Fibroblast of lung (primary cell): Measurements from ENCODE around the gene LYVE1. TPM values are rescaled to one million over a fixed set of nuclear protein-coding genes. Genes with fewer than 3 reads are reported as not detected.

ENCODE experiments used
- DNase-seq, 2 donors: peaks; one replicate each; pipeline versions ENCODE4 v3.0.0 to v3.0.0-alpha.2; 2010; ENCODE audit warnings: low read depth in 2 of 2
- H2AFZ ChIP-seq: 2 replicates; pipeline ENCODE4 v1.5.1; 2012; ENCODE audit warnings: low read length, control low read depth, inconsistent platforms
- H3K27ac ChIP-seq: 2 replicates; pipeline ENCODE4 v1.5.1; 2011; ENCODE audit warnings: low read length, control low read depth; ENCODE audit not compliant: insufficient read depth
- H3K27me3 ChIP-seq: 2 replicates; pipeline ENCODE4 v1.5.1; 2011; ENCODE audit warnings: mild to moderate bottlenecking, low read length; ENCODE audit not compliant: control insufficient read depth, insufficient read depth
- H3K36me3 ChIP-seq: 2 replicates; pipeline ENCODE4 v1.5.1; 2011; ENCODE audit warnings: low read length; ENCODE audit not compliant: control insufficient read depth, insufficient read depth
- H3K4me1 ChIP-seq: 2 replicates; pipeline ENCODE4 v1.5.1; 2011; ENCODE audit warnings: low read length; ENCODE audit not compliant: control insufficient read depth, insufficient read depth; ENCODE audit errors: extremely low read depth
- H3K4me2 ChIP-seq: 2 replicates; pipeline ENCODE4 v1.5.1; 2011; ENCODE audit warnings: low read length, control low read depth; ENCODE audit not compliant: insufficient read depth; ENCODE audit errors: extremely low read depth
- H3K4me3 ChIP-seq, 4 experiments: fragments of 200-600 bp in 1 of 4; sonication (generic) in 1 of 4; replicated peaks in 1 of 4; 2 replicates each; pipeline ENCODE4 v1.5.1; 2011 to 2016; ENCODE audit warnings: low read length in 4 of 4, low read depth in 3 of 4, mild to moderate bottlenecking in 3 of 4, control low read depth in 2 of 4, inconsistent platforms in 1 of 4, mixed read lengths in 1 of 4; ENCODE audit not compliant: insufficient read depth in 1 of 4; ENCODE audit errors: control extremely low read depth in 1 of 4
- H3K79me2 ChIP-seq: 2 replicates; pipeline ENCODE4 v1.5.1; 2012; ENCODE audit warnings: mild to moderate bottlenecking, low read length, inconsistent platforms; ENCODE audit not compliant: control insufficient read depth, insufficient read depth
- H3K9ac ChIP-seq: 2 replicates; pipeline ENCODE4 v1.5.1; 2011; ENCODE audit warnings: mild to moderate bottlenecking, low read length, control low read depth; ENCODE audit not compliant: insufficient read depth
- H3K9me3 ChIP-seq: 2 replicates; pipeline ENCODE4 v1.5.1; 2012; ENCODE audit warnings: low read depth, low read length; ENCODE audit not compliant: control insufficient read depth, insufficient read depth
- H4K20me1 ChIP-seq: 2 replicates; pipeline ENCODE4 v1.5.1; 2011; ENCODE audit warnings: low read length; ENCODE audit not compliant: control insufficient read depth, insufficient read depth; ENCODE audit errors: extremely low read depth
- EZH2 ChIP-seq: IDR thresholded peaks from 2 replicates; pipeline ENCODE4 v1.5.1; 2012; ENCODE audit warnings: low read length, control low read depth, mild to moderate bottlenecking; ENCODE audit errors: missing control alignments
- polyA plus RNA-seq, 2 donors: library from polyadenylated mRNA; depleted of rRNA in 1 of 2; stranded (reverse) in 1 of 2; unstranded in 1 of 2; fragments of >200 nt; gene quantifications; 2 replicates each; pipeline ENCODE4 v1.2.1, GENCODE V29; 2011 to 2012; ENCODE audit warnings: missing spikeins in 1 of 2
- total RNA-seq: library from RNA; depleted of rRNA; stranded (reverse); fragments of >200 nt; gene quantifications from 2 replicates; pipeline ENCODE4 v1.2.1, GENCODE V29; 2014
- TF ChIP-seq, protein P1 (sequence below), 2 donors: IDR thresholded peaks in 1 of 2; conservative IDR thresholded peaks in 1 of 2; 1 replicate in 1 of 2; 2 replicates in 1 of 2; pipeline ENCODE4 v1.5.1; 2011 to 2012; ENCODE audit warnings: low read length in 2 of 2, control low read depth in 1 of 2, inconsistent platforms in 1 of 2, low read depth in 1 of 2, mild to moderate bottlenecking in 1 of 2

The LYVE1 gene
- total and polyA plus RNA-seq, 2 donors (not counting 1 experiment from before 2014, with no cell fraction given), result 0.08 to 0.17 TPM

DNA sequence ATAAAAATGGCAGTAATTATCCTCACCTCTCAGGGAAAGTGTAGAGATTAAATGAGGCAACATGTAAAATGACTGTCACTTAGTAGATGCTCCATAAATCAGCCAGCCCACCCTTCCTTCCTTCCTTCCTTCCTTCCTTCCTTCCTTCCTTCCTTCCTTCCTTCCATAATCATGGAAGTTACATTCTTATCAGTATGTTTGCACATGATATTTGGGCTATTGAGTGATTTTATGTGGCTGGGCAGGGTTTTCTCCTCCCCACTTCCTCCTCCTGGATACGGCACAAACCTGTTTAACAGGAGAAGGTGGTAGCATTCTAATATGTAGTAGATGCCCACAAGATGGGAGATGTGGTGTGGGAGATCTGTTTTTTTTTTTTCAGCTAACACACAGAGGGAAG, 11.9 kb downstream of the LYVE1 start:
- H3K79me2 ChIP-seq, result no peaks in the 10 kb centered on the region
- H2AFZ ChIP-seq, result no peak overlapping the region
- H3K27ac ChIP-seq, result no peak overlapping the region
- DNase-seq, result no peak
- no peak overlapping the region for H3K4me3 ChIP-seq
- H3K4me1 ChIP-seq, result no peaks in the 10 kb centered on the region
- H3K9ac ChIP-seq, result no peak overlapping the region
- H3K9me3 ChIP-seq, result no peaks in the 10 kb centered on the region
- no peak overlapping the region for H3K4me2 ChIP-seq
- no peaks in the 10 kb centered on the region for H3K36me3 ChIP-seq
- H4K20me1 ChIP-seq, result no peaks in the 10 kb centered on the region
- TF ChIP-seq, protein P1, sequence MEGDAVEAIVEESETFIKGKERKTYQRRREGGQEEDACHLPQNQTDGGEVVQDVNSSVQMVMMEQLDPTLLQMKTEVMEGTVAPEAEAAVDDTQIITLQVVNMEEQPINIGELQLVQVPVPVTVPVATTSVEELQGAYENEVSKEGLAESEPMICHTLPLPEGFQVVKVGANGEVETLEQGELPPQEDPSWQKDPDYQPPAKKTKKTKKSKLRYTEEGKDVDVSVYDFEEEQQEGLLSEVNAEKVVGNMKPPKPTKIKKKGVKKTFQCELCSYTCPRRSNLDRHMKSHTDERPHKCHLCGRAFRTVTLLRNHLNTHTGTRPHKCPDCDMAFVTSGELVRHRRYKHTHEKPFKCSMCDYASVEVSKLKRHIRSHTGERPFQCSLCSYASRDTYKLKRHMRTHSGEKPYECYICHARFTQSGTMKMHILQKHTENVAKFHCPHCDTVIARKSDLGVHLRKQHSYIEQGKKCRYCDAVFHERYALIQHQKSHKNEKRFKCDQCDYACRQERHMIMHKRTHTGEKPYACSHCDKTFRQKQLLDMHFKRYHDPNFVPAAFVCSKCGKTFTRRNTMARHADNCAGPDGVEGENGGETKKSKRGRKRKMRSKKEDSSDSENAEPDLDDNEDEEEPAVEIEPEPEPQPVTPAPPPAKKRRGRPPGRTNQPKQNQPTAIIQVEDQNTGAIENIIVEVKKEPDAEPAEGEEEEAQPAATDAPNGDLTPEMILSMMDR (conservative IDR thresholded peaks at IDR 0.05 in 1 of 2, IDR thresholded peaks at IDR 0.05 in 1 of 2; ENCODE audit: low read depth in 1 of 2, low read length in 2 of 2), result no peak
- TF ChIP-seq EZH2, result no peak
- no peaks in the 10 kb centered on the region for H3K27me3 ChIP-seq

DNA sequence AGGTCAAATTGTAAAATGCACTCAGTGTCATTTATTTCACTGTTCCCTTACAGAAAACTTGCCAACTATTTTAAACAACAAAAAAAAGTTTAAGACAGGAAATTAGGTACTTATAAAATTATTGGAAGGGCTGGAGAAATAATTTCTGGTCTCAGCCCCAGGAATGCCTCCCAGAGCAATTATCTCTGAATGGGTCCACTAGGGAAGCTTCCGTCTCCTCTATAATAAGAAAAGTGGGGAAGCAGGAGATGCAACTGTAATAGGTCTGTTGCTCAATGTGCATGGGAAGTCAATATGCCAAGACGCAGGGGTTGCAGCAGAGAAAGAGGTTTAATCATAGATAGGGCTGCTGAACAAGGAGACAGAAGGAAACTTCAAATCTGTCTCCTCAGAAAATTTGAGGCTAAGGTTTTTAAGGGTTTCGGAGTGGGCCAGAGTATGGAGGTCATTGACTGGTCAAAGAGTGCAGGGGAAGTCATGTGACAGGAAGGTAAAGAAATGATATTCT, 16.6 kb downstream of the LYVE1 start:
- H3K27ac ChIP-seq, result no peak overlapping the region
- no peak overlapping the region for H2AFZ ChIP-seq
- H4K20me1 ChIP-seq, result no peaks in the 10 kb centered on the region
- no peak overlapping the region for H3K4me2 ChIP-seq
- no peak overlapping the region for H3K4me3 ChIP-seq
- TF ChIP-seq, protein P1 (conservative IDR thresholded peaks at IDR 0.05 in 1 of 2, IDR thresholded peaks at IDR 0.05 in 1 of 2; ENCODE audit: low read depth in 1 of 2, low read length in 2 of 2), result no peak
- TF ChIP-seq EZH2, result no peak
- H3K9ac ChIP-seq, result no peak overlapping the region
- no peak for DNase-seq
- no peaks in the 10 kb centered on the region for H3K36me3 ChIP-seq
- H3K9me3 ChIP-seq, result no peaks in the 10 kb centered on the region
- H3K27me3 ChIP-seq, result no peaks in the 10 kb centered on the region
- no peaks in the 10 kb centered on the region for H3K79me2 ChIP-seq
- H3K4me1 ChIP-seq, result peaks cover 3% of the 10 kb centered on the region

DNA sequence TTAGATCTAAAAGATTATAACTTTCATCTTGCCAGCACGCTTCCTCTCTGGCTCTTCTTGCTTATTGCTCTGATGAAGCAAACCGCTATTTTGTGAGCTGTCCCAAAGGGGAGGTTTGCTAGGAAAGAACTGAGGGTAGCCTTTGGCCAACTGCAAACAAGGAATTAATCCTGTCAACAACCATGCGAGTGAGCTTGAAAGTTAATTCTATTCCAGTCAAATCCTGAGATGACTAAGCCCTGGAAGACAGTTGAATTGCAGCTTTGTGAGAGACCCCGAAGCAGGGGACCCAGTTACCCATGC, 17.2 kb downstream of the LYVE1 start:
- Histone ChIP-seq H3K36me3 (no peaks in the 10 kb centered on the region), H2AFZ (no peak overlapping the region), H3K4me2 (no peak overlapping the region), H3K9me3 (no peaks in the 10 kb centered on the region), H3K79me2 (no peaks in the 10 kb centered on the region), H3K27ac (peak overlapping the region; percentile 1), H3K4me1 (peaks cover 3% of the 10 kb centered on the region), H4K20me1 (no peaks in the 10 kb centered on the region), H3K9ac (no peak overlapping the region), H3K27me3 (no peaks in the 10 kb centered on the region), H3K4me3 (no peak overlapping the region)
- DNase-seq, result no peak
- no peak for TF ChIP-seq EZH2
- TF ChIP-seq, protein P1 (conservative IDR thresholded peaks at IDR 0.05 in 1 of 2, IDR thresholded peaks at IDR 0.05 in 1 of 2; ENCODE audit: low read depth in 1 of 2, low read length in 2 of 2), result no peak
